ENCODE results near the gene RERG. TPM values are rescaled to one million over a fixed set of nuclear protein-coding genes. Genes with fewer than 3 reads are reported as not detected.
A peak's percentile ranks its signal among the peaks of the same experiment; 100 is the strongest.

The RERG gene
- total and polyA plus RNA-seq, 2 of the 4 experiments (the other 2 are of a cell fraction) = not detected

GRCh38 chr12:15194456-15195368, 26.5 kb downstream of the RERG start:
- Histone ChIP-seq H3K18ac (ENCODE audit: low read depth, low read length) (no peak overlapping the region), H3K27ac (ENCODE audit: insufficient read depth, low read length) (no peak overlapping the region), H3K4ac (ENCODE audit: low read depth, low read length) (no peak overlapping the region), H3K56ac (ENCODE audit: extremely low read depth, insufficient read depth, low read length) (no peak overlapping the region), H3K36me3 (ENCODE audit: control insufficient read depth, insufficient read depth, low read length) (no peaks in the 10 kb centered on the region), H3K9me3 (ENCODE audit: control insufficient read depth, insufficient read depth, low read length) (no peaks in the 10 kb centered on the region), H3K14ac (replicated peaks; ENCODE audit: low read depth, low read length) (no peak overlapping the region), H3K23ac (ENCODE audit: low read depth, low read length) (no peak overlapping the region), H3K79me1 (ENCODE audit: low read depth in 1 of 2, low read length in 2 of 2) (no peaks in the 10 kb centered on the region), H3K9me1 (ENCODE audit: insufficient read depth, low read length) (no peaks in the 10 kb centered on the region), H2AK9ac (replicated peaks; ENCODE audit: low read depth, low read length, poor library complexity) (no peak overlapping the region), H4K8ac (ENCODE audit: low read depth in 2 of 2, low read length in 2 of 2) (no peak overlapping the region), H2BK20ac (ENCODE audit: low read depth, low read length) (no peak overlapping the region), H2AFZ (replicated peaks; ENCODE audit: low read length, poor library complexity) (no peak overlapping the region), H2BK15ac (ENCODE audit: low read depth, low read length) (no peak overlapping the region), H2BK120ac (ENCODE audit: low read depth, low read length) (no peak overlapping the region), H3K27me3 (ENCODE audit: control insufficient read depth, insufficient read depth, low read length) (no peaks in the 10 kb centered on the region), H3K9ac (ENCODE audit: low read depth, low read length) (no peak overlapping the region), H3K4me2 (ENCODE audit: low read depth, low read length) (no peak overlapping the region), H4K91ac (ENCODE audit: insufficient read depth, low read depth, low read length) (no peak overlapping the region), H2BK5ac (ENCODE audit: low read depth, low read length, poor library complexity, severe bottlenecking) (no peak overlapping the region), H2AK5ac (ENCODE audit: low read depth, low read length) (no peak overlapping the region), H3K4me1 (ENCODE audit: control insufficient read depth, insufficient read depth, low read length) (no peaks in the 10 kb centered on the region), H4K20me1 (ENCODE audit: insufficient read depth, low read length) (no peaks in the 10 kb centered on the region), H4K5ac (ENCODE audit: low read depth, low read length) (no peak overlapping the region), H3K4me3 (ENCODE audit: insufficient read depth, low read depth, low read length) (no peak overlapping the region)
- TF ChIP-seq, protein P1, sequence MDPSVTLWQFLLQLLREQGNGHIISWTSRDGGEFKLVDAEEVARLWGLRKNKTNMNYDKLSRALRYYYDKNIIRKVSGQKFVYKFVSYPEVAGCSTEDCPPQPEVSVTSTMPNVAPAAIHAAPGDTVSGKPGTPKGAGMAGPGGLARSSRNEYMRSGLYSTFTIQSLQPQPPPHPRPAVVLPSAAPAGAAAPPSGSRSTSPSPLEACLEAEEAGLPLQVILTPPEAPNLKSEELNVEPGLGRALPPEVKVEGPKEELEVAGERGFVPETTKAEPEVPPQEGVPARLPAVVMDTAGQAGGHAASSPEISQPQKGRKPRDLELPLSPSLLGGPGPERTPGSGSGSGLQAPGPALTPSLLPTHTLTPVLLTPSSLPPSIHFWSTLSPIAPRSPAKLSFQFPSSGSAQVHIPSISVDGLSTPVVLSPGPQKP (IDR thresholded peaks at IDR 0.05; ENCODE audit: borderline replicate concordance, low read depth, low read length) = no peak
- TF ChIP-seq MAFK (IDR thresholded peaks at IDR 0.05; ENCODE audit: low read depth, low read length) = peak; percentile 15; the same call in 1 of the 2 replicates
- dilution Hi-C loops (cut with HindIII; ENCODE audit: low sequenced_read_pairs, unreplicated experiment) = no loop called here
- ChIA-PET POLR2A (ENCODE audit: unreplicated experiment) (no interaction called here), CTCF (interaction anchor here (0.6 kb wide), 2 partner anchors 14 to 1181 kb away, joined by 3 to 5 read pairs; no protein-coding TSS in a partner anchor)
- no CpG with 5 or more reads among the region's 6 CpGs for WGBS, 2 experiments (ENCODE audit: extremely low coverage in 2 of 2, insufficient read length in 1 of 2)
- in situ Hi-C loops (cut with MboI; ENCODE audit: low sequenced_read_pairs) = no loop called here
- no TSS peak for BruUV-seq (replicated peaks)
- ATAC-seq (ENCODE audit: low read depth) = no peak
- DNase-seq = no peak
- intact Hi-C loops (cut with micrococcal nuclease) = no loop called here

Data from IMR-90 (cell line).